ENCODE measurements around the gene SDR42E1. TPM values are rescaled to one million over a fixed set of nuclear protein-coding genes. Genes with fewer than 3 reads are reported as not detected.

Gene SDR42E1
- total and polyA plus RNA-seq, 10 of the 15 experiments (the other 5 are each of a cell fraction or from before 2014, with no cell fraction given): 1.4 to 5.5 (median 2.3) TPM

- ChIA-PET POLR2A (no interaction called here), SMC1A (ENCODE audit: uncharacterized antibody, unreplicated experiment) (no interaction called here), RAD21 (ENCODE audit: unreplicated experiment) (interaction anchor here (1.0 kb wide), 1 partner anchor 10 kb away, joined by 4 read pairs; no protein-coding TSS in a partner anchor), CTCF (no interaction called here)
- 0% methylated on average over 3 of the region's 3 CpGs for WGBS (ENCODE audit: insufficient coverage, insufficient replicate concordance, low lambda C conversion rate, missing lambda C conversion rate)
- H3K9ac ChIP-seq (ENCODE audit: control insufficient read depth, insufficient read depth, low read length): no peak overlapping the region
- no peak for ATAC-seq
- no peaks in the 10 kb centered on the region for H3K9me3 ChIP-seq (replicated peaks; ENCODE audit: control insufficient read depth, insufficient read depth, low read length)
- H3K27ac ChIP-seq (ENCODE audit: control insufficient read depth, insufficient read depth): no peak overlapping the region
- no peaks in the 10 kb centered on the region for H3K79me2 ChIP-seq (ENCODE audit: control insufficient read depth, insufficient read depth, low read length)
- no peak overlapping the region for H2AFZ ChIP-seq (ENCODE audit: control insufficient read depth, low read depth, low read length)
- BruUV-seq (replicated peaks): no TSS peak
- in situ Hi-C loops (cut with MboI) (no loop called here), intact Hi-C loops (cut with micrococcal nuclease; ENCODE audit: unreplicated experiment) (no loop called here)
- DNase-seq (ENCODE audit: low read depth, low spot score): no peak
- TF ChIP-seq NR2F1 (conservative IDR thresholded peaks at IDR 0.05) (no peak), FOXM1 (IDR thresholded peaks at IDR 0.05; ENCODE audit: low read depth, low read length) (no peak), SPI1 (IDR thresholded peaks at IDR 0.05; ENCODE audit: borderline replicate concordance, insufficient read depth, low read depth, low read length) (no peak), MXI1 (IDR thresholded peaks at IDR 0.05; ENCODE audit: low read depth, low read length) (no peak), BCL11A (IDR thresholded peaks at IDR 0.05; ENCODE audit: low read depth, low read length) (no peak), ZNF384 (IDR thresholded peaks at IDR 0.05; ENCODE audit: borderline replicate concordance, low read depth, low read length) (no peak), PML (IDR thresholded peaks at IDR 0.05; ENCODE audit: low read length) (no peak), CEBPZ (IDR thresholded peaks at IDR 0.05; ENCODE audit: low read depth, low read length) (no peak), BRCA1 (IDR thresholded peaks at IDR 0.05; ENCODE audit: low read depth, low read length) (no peak), ELK1 (IDR thresholded peaks at IDR 0.05; ENCODE audit: low read depth, low read length) (no peak), PKNOX1 (IDR thresholded peaks at IDR 0.05) (no peak), TARDBP (IDR thresholded peaks at IDR 0.05; ENCODE audit: borderline replicate concordance) (no peak), EP300 (IDR thresholded peaks at IDR 0.05; ENCODE audit: borderline replicate concordance in 1 of 2, control insufficient read depth in 1 of 2, low read depth in 2 of 2, low read length in 2 of 2) (no peak)
- H3K4me3 ChIP-seq: no peak overlapping the region
- H4K20me1 ChIP-seq (ENCODE audit: control insufficient read depth, insufficient read depth): no peaks in the 10 kb centered on the region
- H3K4me1 ChIP-seq (ENCODE audit: control insufficient read depth, insufficient read depth, low read length): no peaks in the 10 kb centered on the region
- no peak for FAIRE-seq
- H3K4me2 ChIP-seq (ENCODE audit: control insufficient read depth, insufficient read depth): no peak overlapping the region
- peaks cover 0 to 1% of the 10 kb centered on the region in 2 experiments; a peak in 3 of 4 replicates for H3K27me3 ChIP-seq (replicated peaks in 1 of 2; ENCODE audit: control insufficient read depth in 2 of 2, insufficient read depth in 2 of 2, low read length in 1 of 2)
- no peaks in the 10 kb centered on the region for H3K36me3 ChIP-seq (ENCODE audit: control insufficient read depth in 2 of 2, insufficient read depth in 2 of 2, low read length in 1 of 2)
These were observed 39.2 kb upstream of the SDR42E1 start for GRCh38 chr16:82050506-82050905.
